GM06990 (cell line): Measurements from ENCODE around the gene TMEM254.
"Not testable (repeated sequence)": the region's sequence is repeated elsewhere in the genome, so short reads cannot be mapped to it uniquely, and the experiment has no call there.

Source experiments
- DNase-seq: peaks from one replicate; pipeline ENCODE4 v3.0.0-alpha.2; 2011; ENCODE audit not compliant: insufficient read length; ENCODE audit errors: extremely low read depth
- H3K27me3 ChIP-seq: replicated peaks from 2 replicates; pipeline ENCODE4 v1.6.0; 2011; ENCODE audit warnings: low read length; ENCODE audit not compliant: control insufficient read depth, insufficient read depth
- H3K36me3 ChIP-seq: 2 replicates; pipeline ENCODE4 v1.5.1; 2011; ENCODE audit warnings: low read length; ENCODE audit not compliant: control insufficient read depth, insufficient read depth
- H3K4me3 ChIP-seq: replicated peaks from 2 replicates; pipeline ENCODE4 v1.5.1; 2011; ENCODE audit warnings: low read depth, mild to moderate bottlenecking, control low read depth, low read length
- CTCF ChIP-seq: IDR thresholded peaks from 2 replicates; pipeline ENCODE4 v1.5.1; 2011; ENCODE audit warnings: low read length, control low read depth, mild to moderate bottlenecking, inconsistent platforms; ENCODE audit not compliant: insufficient read depth, poor library complexity, severe bottlenecking

TMEM254 gene

GRCh38 chr10:80057171-80057570, 21.3 kb upstream of the TMEM254 start:
- no peak overlapping the region for H3K4me3 ChIP-seq
- DNase-seq = no peak
- no peaks in the 10 kb centered on the region for H3K36me3 ChIP-seq
- no peak for TF ChIP-seq CTCF
- no peaks in the 10 kb centered on the region for H3K27me3 ChIP-seq

DNA sequence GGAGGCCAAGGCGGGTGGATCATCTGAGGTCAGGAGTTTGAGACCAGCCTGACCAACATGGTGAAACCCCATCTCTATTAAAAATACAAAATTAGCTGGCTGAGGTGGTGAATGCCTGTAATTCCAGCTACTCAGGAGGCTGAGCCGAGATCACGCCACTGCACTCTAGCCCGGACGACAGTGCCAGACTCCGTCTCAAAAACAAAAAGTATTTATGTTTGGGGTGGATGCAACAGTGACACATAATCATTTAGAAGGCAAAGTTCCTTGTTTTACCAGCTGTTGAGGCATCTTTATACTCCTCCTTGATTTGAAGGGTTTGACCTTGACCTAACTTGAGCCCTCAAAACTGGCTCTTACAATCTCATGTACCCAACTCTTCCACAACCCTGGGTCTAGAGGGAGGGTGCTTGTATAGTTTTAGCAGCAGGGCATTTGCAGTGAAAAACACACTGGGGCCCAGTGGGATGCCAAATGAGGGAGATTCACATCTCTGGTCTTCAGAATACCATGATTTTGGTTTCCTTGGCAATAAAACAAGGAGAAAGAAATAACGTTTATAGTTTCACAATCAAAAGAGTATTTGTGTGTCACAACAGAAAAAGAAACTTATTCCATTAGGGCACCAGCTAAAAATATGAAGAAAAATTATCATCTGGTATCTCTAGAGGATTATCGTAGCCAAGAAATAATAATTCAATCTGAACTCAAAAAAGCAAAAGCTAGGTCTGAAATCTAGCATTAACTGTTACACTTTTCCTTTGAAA, 14.2 kb upstream of the TMEM254 start:
- Histone ChIP-seq H3K4me3 (no peak overlapping the region), H3K36me3 (no peaks in the 10 kb centered on the region), H3K27me3 (no peaks in the 10 kb centered on the region)
- DNase-seq = no peak
- TF ChIP-seq CTCF = no peak

DNA sequence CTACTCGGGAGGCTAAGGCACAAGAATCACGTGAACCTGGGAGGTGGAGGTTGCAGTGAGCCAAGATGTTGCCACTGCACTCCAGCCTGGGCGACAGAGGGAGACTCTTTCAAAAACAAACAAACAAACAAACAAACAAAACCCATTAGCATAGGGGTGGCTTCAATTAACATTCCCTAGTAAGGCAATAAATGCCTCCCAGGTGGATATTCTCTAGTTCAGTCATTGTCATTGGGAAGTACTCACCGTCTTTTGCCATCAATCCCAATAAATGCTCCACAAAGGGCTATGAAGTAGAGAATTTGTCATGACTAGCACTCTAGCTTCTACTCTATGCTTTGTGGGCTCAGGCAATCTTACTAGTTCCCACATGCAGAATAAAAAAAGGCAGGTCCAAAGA, 11.7 kb upstream of the TMEM254 start:
- H3K4me3 ChIP-seq = no peak overlapping the region

GRCh38 chr10:80067821-80068220, 10.6 kb upstream of the TMEM254 start:
- not testable (repeated sequence) for H3K4me3 ChIP-seq, H3K27me3 ChIP-seq, DNase-seq, H3K36me3 ChIP-seq

More for the DNA sequence above, 11.7 kb upstream of the TMEM254 start:
- no peak for TF ChIP-seq CTCF
- DNase-seq = no peak
- H3K36me3 ChIP-seq = no peaks in the 10 kb centered on the region
- H3K27me3 ChIP-seq = no peaks in the 10 kb centered on the region

DNA sequence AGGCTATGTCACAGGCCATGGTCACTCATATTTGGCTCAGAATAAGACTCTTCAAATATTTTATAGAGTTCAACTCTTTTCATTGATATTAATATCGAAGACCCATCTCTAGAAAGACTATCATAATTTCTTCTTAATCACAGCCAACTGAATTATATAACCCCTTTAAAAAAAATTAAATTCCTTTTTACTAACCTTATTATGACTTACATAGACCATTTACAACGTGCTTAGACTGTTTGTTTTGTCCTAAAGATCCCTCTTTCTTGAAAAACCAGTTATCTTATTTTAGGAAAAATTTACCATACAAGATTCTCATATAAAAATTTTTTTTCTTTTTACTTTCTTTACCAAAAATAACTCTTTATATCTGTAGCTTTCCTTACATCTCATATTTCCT, 10.2 kb upstream of the TMEM254 start:
- no peak for DNase-seq

DNA sequence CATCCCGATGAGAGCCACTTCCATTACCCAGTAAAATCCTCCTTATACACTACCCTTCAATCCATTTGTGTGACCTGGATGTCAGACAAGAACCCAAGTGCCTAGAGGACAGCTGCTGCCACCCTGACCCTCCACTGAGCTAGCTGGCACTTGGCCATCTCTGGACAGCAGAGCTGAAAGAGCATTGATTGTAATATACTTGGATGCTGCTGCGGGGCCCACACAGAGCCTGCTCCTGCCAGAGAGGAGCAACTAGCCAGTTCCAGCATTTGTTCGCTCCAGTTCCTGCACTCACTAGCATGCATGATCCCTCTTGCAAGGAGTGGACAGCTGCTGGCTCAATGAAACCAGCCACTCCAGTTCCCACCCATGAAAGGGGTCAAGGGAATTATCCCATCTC, 8.4 kb upstream of the TMEM254 start:
- Histone ChIP-seq H3K4me3 (no peak overlapping the region), H3K36me3 (no peaks in the 10 kb centered on the region), H3K27me3 (no peaks in the 10 kb centered on the region)
- no peak for DNase-seq
- TF ChIP-seq CTCF = no peak

More for the DNA sequence above, 10.2 kb upstream of the TMEM254 start:
- no peak overlapping the region for H3K4me3 ChIP-seq
- no peaks in the 10 kb centered on the region for H3K27me3 ChIP-seq
- no peak for TF ChIP-seq CTCF
- H3K36me3 ChIP-seq = no peaks in the 10 kb centered on the region
